NT2/D1 (cell line): ENCODE data around the gene TSPAN9.

Source experiments
- SUZ12 ChIP-seq: IDR thresholded peaks from 2 replicates; pipeline ENCODE4 v1.6.1; 2011; ENCODE audit not compliant: insufficient read length, insufficient read depth; ENCODE audit errors: extremely low read depth
- YY1 ChIP-seq: IDR thresholded peaks from 2 replicates; pipeline ENCODE4 v1.6.1; 2011; ENCODE audit not compliant: insufficient read length, insufficient read depth
- ZNF274 ChIP-seq: IDR thresholded peaks from 2 replicates; pipeline ENCODE4 v1.6.1; 2011; ENCODE audit warnings: mild to moderate bottlenecking, low read depth, low read length

DNA sequence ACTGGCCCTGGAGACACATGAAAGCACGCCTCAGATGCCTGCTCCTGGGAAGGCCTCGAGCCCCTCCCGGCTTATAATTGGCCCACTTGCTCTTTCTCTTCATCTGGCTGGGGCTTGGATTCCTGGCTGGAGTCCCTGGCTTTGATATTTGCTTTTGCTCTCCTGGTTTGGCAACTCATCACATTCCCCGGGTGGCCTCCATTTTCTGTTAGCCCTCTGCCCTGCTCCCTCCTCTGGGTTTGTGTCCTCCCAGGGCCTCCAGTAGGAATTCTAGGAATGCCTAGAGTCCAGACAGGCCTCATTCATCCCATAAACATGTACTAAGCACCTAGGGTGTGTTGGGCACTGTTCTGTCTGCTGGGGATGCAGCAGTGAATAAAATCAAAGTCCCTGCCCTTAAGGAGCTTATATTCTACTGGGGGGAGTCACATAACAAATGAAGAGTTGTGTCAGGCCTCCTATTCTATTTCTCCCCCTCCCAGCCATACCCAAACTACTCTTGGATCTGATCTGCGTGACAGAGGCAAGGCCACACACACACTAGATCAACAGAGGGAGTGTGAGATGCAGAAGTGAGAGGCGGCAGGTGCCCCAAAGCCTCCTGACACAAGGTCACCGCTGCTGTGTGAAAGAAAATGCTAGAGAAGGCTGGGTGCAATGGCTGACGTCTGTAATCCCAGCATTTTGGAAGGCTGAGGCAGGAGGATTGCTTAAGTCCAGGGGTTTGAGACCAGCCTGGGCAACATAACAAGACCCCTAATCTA is 21.3 kb upstream of the TSPAN9 start:
- TF ChIP-seq YY1 (no peak), ZNF274 (no peak), SUZ12 (no peak)
